Adipocyte (in vitro differentiated cells): ENCODE measurements around the gene LIMS3.
"Not testable (repeated sequence)": the region's sequence is repeated elsewhere in the genome, so short reads cannot be mapped to it uniquely, and the experiment has no call there.

Experiments used
- DNase-seq: peaks from one replicate; pipeline ENCODE4 v3.0.0-alpha.2; 2015; ENCODE audit warnings: low read depth
- H3K27me3 ChIP-seq: replicated peaks from 2 replicates; pipeline ENCODE4 v1.7.0; 2013; ENCODE audit warnings: mild to moderate bottlenecking, low read length, moderate library complexity; ENCODE audit not compliant: control insufficient read depth, insufficient read depth
- H3K36me3 ChIP-seq: 2 replicates; pipeline ENCODE4 v1.7.0; 2013; ENCODE audit warnings: low read length, mild to moderate bottlenecking, moderate library complexity; ENCODE audit not compliant: control insufficient read depth, insufficient read depth, severe bottlenecking
- H3K4me1 ChIP-seq: 2 replicates; pipeline ENCODE4 v1.7.0; 2013; ENCODE audit warnings: mild to moderate bottlenecking, low read length, moderate library complexity; ENCODE audit not compliant: control insufficient read depth, insufficient read depth
- H3K4me3 ChIP-seq: 2 replicates; pipeline ENCODE4 v1.7.0; 2013; ENCODE audit warnings: mild to moderate bottlenecking, low read length, moderate library complexity
- H3K9ac ChIP-seq: 2 replicates; pipeline ENCODE4 v1.7.0; 2013; ENCODE audit warnings: mild to moderate bottlenecking, low read length, moderate library complexity
- H3K9me3 ChIP-seq: 2 replicates; pipeline ENCODE4 v1.7.0; 2013; ENCODE audit warnings: mild to moderate bottlenecking, low read length, moderate library complexity; ENCODE audit not compliant: control insufficient read depth

Gene LIMS3

GRCh38 chr2:109936534-109936933 is 38.0 kb downstream of the LIMS3 start:
- H3K9ac ChIP-seq, H3K4me1 ChIP-seq, H3K9me3 ChIP-seq, DNase-seq, H3K4me3 ChIP-seq, H3K27me3 ChIP-seq, H3K36me3 ChIP-seq: not testable (repeated sequence)

GRCh38 chr2:109945362-109945761 is 46.9 kb downstream of the LIMS3 start:
- not testable (repeated sequence) for H3K4me1 ChIP-seq, H3K9me3 ChIP-seq, DNase-seq, H3K36me3 ChIP-seq, H3K9ac ChIP-seq, H3K4me3 ChIP-seq, H3K27me3 ChIP-seq

- H3K9ac ChIP-seq, DNase-seq, H3K9me3 ChIP-seq, H3K27me3 ChIP-seq, H3K4me3 ChIP-seq, H3K36me3 ChIP-seq, H3K4me1 ChIP-seq: not testable (repeated sequence)
Measured at GRCh38 chr2:109947262-109947958, 48.9 kb downstream of the LIMS3 start.

GRCh38 chr2:109947959-109948520 is 49.6 kb downstream of the LIMS3 start:
- not testable (repeated sequence) for H3K4me3 ChIP-seq

GRCh38 chr2:109950146-109950843 is 51.8 kb downstream of the LIMS3 start:
- not testable (repeated sequence) for H3K4me3 ChIP-seq, H3K9me3 ChIP-seq, H3K36me3 ChIP-seq, H3K4me1 ChIP-seq, H3K9ac ChIP-seq, DNase-seq, H3K27me3 ChIP-seq

More at GRCh38 chr2:109947959-109948520, 49.6 kb downstream of the LIMS3 start:
- H3K4me1 ChIP-seq, DNase-seq, H3K9ac ChIP-seq, H3K36me3 ChIP-seq, H3K27me3 ChIP-seq, H3K9me3 ChIP-seq: not testable (repeated sequence)

GRCh38 chr2:109963942-109964341 is 65.5 kb downstream of the LIMS3 start:
- not testable (repeated sequence) for H3K27me3 ChIP-seq, H3K4me1 ChIP-seq, H3K9me3 ChIP-seq, H3K4me3 ChIP-seq, H3K9ac ChIP-seq, DNase-seq, H3K36me3 ChIP-seq

GRCh38 chr2:109965482-109965881 is 67.0 kb downstream of the LIMS3 start:
- H3K36me3 ChIP-seq, H3K9ac ChIP-seq, H3K4me3 ChIP-seq, H3K4me1 ChIP-seq, H3K9me3 ChIP-seq, H3K27me3 ChIP-seq, DNase-seq: not testable (repeated sequence)

- H3K27me3 ChIP-seq, H3K4me1 ChIP-seq, H3K36me3 ChIP-seq, H3K4me3 ChIP-seq, DNase-seq, H3K9me3 ChIP-seq, H3K9ac ChIP-seq: not testable (repeated sequence)
Measured at GRCh38 chr2:109966107-109966736, 67.7 kb downstream of the LIMS3 start.

GRCh38 chr2:109966858-109967257 is 68.4 kb downstream of the LIMS3 start:
- not testable (repeated sequence) for H3K9me3 ChIP-seq, H3K36me3 ChIP-seq, DNase-seq, H3K27me3 ChIP-seq, H3K4me1 ChIP-seq, H3K9ac ChIP-seq, H3K4me3 ChIP-seq

- H3K4me3 ChIP-seq, H3K9me3 ChIP-seq, H3K36me3 ChIP-seq, DNase-seq, H3K9ac ChIP-seq, H3K27me3 ChIP-seq, H3K4me1 ChIP-seq: not testable (repeated sequence)
Measured at GRCh38 chr2:109969864-109970263, 71.4 kb downstream of the LIMS3 start.

GRCh38 chr2:109971710-109972109 is 73.2 kb downstream of the LIMS3 start:
- H3K4me1 ChIP-seq, H3K9ac ChIP-seq, H3K9me3 ChIP-seq, DNase-seq, H3K27me3 ChIP-seq, H3K36me3 ChIP-seq, H3K4me3 ChIP-seq: not testable (repeated sequence)
